ENCODE results near the gene SPOCK3.

SPOCK3 gene

DNA sequence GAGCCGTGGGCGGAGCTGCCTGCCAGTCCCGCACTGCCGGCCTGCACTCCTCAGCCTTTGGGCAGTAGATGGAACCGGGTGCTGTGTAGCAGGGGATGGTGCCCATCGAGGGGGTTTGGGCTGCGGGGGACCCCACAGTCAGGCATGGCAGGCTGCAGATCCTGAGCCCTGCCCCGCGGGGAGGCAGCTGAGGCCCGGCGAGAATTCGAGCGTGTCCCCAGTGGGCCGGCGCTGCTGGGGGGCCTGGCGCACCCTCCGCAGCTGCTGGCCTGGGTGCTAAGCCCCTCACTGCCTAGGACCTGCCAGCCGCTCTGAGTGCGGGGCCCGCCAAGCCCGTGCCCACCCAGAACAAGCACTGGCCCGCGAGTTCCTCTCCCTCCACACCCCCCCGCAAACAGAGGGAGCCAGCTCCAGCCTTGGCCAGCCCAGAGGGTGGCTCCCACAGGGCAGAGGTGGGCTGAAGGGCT is 391.5 kb downstream of the SPOCK3 start:
- TF ChIP-seq CTCF (IDR thresholded peaks at IDR 0.05; ENCODE audit: extremely low read depth, insufficient read depth, missing control alignments), result no peak
- in situ Hi-C loops (cut with MboI; ENCODE audit: low pct_unique_long_range_greater_than_20kb, low sequenced_read_pairs, unreplicated experiment), result no loop called here
- DNase-seq (ENCODE audit: low spot score), result no peak

DNA sequence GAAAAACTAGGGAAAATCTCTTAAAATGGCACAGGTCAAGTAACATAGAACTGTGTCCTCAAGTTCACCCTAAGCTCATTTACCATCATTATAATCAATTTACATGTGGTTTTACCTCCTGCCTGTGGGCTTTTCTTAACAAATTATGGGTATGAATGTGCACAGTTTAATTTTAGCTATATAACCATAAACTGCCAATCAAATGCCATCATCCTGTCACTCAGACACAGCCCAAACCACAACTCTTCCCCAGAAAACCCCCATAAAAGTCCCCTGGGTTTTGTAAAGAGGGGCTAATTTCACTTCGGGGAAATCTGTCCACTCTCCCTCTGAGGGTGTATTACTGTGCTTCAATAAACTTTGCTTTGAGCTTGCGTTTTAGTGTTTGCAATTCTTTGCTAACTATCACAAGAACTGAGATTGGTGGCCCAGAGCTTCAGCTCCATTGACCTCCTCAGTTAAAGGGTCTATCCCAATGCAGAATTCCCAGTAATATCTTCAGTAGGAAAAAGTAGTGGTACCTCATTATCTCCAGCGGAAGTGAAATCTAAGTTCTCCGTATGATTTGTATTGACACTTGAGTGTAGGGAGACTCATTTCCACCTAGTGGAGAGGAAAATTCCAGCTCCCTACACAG is 394.6 kb downstream of the SPOCK3 start:
- peak; percentile 76 for DNase-seq (ENCODE audit: low spot score)
- in situ Hi-C loops (cut with MboI; ENCODE audit: low pct_unique_long_range_greater_than_20kb, low sequenced_read_pairs, unreplicated experiment), result no loop called here
- TF ChIP-seq CTCF (IDR thresholded peaks at IDR 0.05; ENCODE audit: extremely low read depth, insufficient read depth, missing control alignments), result no peak

DNA sequence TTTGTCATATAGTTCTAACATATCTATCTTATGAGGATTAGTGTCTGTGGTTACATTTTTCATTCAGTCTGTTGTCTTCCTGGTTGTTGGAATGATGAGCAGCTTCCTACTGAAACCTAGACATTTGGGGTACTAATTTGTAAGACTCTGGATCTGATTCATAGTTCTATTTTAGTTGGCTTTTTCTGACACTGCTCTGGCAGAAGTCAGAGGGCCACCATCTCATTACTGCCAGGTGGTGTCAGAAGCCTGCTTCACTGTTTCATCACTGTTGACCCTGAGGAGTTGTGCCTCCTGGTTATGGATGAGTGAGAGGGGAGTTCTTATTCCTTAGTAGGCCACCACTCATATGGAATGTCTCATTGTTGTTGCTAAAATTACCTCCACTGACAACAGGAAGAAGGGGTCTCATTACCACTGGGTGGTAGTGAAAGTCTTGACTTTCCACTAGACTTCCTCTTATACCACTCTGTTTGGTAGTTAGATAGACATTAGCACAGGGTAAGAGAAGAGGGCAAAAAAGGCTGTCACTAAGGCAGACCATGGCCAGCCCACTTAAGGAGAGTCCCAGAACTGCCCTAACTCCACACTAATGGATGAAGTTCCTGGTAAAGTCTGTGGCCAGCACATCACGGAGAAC is 395.2 kb downstream of the SPOCK3 start:
- DNase-seq (ENCODE audit: low spot score), result peak; percentile 25
- no peak for TF ChIP-seq CTCF (IDR thresholded peaks at IDR 0.05; ENCODE audit: extremely low read depth, insufficient read depth, missing control alignments)
- in situ Hi-C loops (cut with MboI; ENCODE audit: low pct_unique_long_range_greater_than_20kb, low sequenced_read_pairs, unreplicated experiment), result no loop called here

GRCh38 chr4:166836865-166837264 is 397.4 kb downstream of the SPOCK3 start:
- in situ Hi-C loops (cut with MboI; ENCODE audit: low pct_unique_long_range_greater_than_20kb, low sequenced_read_pairs, unreplicated experiment), result no loop called here
- DNase-seq (ENCODE audit: low spot score), result no peak
- TF ChIP-seq CTCF (IDR thresholded peaks at IDR 0.05; ENCODE audit: extremely low read depth, insufficient read depth, missing control alignments), result no peak

- in situ Hi-C loops (cut with MboI; ENCODE audit: low pct_unique_long_range_greater_than_20kb, low sequenced_read_pairs, unreplicated experiment), result no loop called here
- no peak for TF ChIP-seq CTCF (IDR thresholded peaks at IDR 0.05; ENCODE audit: extremely low read depth, insufficient read depth, missing control alignments)
- no peak for DNase-seq (ENCODE audit: low spot score)
Measured at GRCh38 chr4:166827629-166828028, 406.7 kb downstream of the SPOCK3 start.

DNA sequence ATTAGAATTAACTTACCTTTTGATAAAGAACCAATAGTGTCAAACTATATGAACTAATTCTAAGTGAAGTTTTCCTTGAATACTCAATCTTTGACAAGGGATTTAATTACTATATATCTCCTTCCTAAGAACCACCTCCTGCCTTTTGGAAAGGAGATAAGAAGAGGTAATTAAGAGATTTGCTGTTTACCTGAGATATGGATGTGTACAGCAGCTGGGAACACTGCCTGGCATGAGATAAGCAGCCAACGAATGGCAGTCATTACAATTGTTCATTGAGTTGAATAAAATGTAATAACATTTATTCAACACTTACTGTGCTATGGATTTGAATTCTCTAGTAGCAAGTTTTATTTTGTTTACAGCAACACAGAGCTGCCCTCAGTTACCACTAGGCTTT is 407.1 kb downstream of the SPOCK3 start:
- DNase-seq (ENCODE audit: low spot score), result no peak
- in situ Hi-C loops (cut with MboI; ENCODE audit: low pct_unique_long_range_greater_than_20kb, low sequenced_read_pairs, unreplicated experiment), result no loop called here
- no peak for TF ChIP-seq CTCF (IDR thresholded peaks at IDR 0.05; ENCODE audit: extremely low read depth, insufficient read depth, missing control alignments)
